ENCODE data around the gene NPNT. TPM values are rescaled to one million over a fixed set of nuclear protein-coding genes. Genes with fewer than 3 reads are reported as not detected.

NPNT gene
- total RNA-seq, 4 donors from 2014 or later, result 43.2 to 87.0 (median 59.4) TPM

DNA sequence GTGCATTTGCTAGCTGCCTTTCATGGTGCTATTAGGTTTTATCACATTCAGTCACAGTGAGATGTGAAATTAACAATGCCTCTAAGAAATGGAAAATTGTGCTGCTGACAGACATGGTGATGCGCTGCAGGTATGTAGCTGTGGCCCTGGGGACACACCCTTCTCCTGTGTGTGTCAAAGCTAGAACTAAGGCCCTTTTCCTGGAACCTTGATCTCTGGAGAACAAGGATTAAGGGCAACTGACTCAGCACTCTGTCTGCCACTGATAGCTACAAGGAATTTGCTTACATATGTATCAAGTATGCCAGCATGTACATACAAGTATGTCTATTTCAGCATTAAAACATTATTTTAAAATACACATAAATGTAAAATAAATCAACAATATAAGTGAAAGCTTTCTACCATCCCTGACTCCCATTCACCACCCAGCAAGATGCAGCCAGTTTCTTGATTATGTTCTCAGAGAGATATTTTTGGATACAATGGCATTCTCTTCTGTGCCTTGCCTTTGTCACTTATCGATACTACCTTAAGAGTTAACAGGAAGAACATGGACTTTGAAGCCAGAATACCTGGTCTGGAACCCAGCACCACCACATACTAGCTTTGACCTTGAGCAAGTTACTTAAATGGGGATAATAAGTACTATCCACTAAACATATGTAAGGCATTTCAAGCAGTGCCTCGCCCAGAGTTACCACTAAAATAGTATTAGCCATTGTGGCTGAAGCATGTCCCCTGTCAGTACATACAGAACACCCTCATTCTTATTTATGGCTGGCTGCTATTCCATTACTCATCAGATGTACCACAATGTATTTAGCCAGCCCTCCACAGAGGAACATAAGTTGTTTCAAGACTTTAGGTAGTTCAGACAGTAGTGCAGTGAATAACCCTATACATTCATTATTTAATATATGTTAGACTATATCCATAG lies 68.5 kb downstream of the NPNT start:
- Histone ChIP-seq H3K4me1 (peaks cover 7 to 15% (median 13%) of the 10 kb centered on the region in 4 donors), H3K36me3 (no peaks in the 10 kb centered on the region), H3K27ac (replicated peaks in 1 of 4) (no peak overlapping the region), H3K4me3 (no peak overlapping the region), H3K27me3 (no peaks in the 10 kb centered on the region), H3K9me3 (no peaks in the 10 kb centered on the region)
- WGBS, result 91% methylated on average over 3 of the region's 3 CpGs
- no peak for TF ChIP-seq EP300 (IDR thresholded peaks at IDR 0.05)
- TF ChIP-seq POLR2AphosphoS5 (IDR thresholded peaks at IDR 0.05), result no peak
- TF ChIP-seq POLR2A (IDR thresholded peaks at IDR 0.05; ENCODE audit: low read depth), result no peak
- TF ChIP-seq, protein P1, sequence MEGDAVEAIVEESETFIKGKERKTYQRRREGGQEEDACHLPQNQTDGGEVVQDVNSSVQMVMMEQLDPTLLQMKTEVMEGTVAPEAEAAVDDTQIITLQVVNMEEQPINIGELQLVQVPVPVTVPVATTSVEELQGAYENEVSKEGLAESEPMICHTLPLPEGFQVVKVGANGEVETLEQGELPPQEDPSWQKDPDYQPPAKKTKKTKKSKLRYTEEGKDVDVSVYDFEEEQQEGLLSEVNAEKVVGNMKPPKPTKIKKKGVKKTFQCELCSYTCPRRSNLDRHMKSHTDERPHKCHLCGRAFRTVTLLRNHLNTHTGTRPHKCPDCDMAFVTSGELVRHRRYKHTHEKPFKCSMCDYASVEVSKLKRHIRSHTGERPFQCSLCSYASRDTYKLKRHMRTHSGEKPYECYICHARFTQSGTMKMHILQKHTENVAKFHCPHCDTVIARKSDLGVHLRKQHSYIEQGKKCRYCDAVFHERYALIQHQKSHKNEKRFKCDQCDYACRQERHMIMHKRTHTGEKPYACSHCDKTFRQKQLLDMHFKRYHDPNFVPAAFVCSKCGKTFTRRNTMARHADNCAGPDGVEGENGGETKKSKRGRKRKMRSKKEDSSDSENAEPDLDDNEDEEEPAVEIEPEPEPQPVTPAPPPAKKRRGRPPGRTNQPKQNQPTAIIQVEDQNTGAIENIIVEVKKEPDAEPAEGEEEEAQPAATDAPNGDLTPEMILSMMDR (IDR thresholded peaks at IDR 0.05), result no peak
- intact Hi-C loops (cut with DNase I), result no loop called here
- no peak for DNase-seq (ENCODE audit: extremely low spot score)

DNA sequence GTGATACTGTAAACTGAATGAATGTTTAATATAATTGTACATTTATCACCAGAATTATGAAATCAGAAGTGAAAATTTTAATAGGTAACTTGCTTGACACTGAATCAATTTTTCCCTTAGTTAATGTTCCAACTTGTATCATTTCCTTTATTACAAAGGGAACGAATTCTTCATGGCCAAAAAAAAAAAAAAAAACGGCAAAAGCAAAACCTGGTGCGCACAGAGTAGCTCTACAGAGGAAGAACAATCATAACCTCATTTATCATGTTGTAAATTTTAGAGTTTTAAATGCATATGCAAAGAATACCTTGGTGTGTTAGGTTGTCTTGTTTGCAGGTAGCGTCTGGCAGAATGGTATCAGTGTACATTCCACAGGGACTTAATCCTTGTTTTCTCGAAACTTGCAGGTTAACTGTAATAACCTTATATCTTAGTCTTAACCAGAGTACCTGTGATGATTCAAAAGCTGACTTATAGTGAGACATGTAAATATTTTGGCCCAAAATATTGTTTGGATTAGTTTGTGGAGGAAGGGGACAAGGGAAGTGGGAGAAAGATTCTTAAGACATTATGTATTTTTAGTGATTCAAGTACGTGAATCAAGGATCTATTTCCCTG lies 70.0 kb downstream of the NPNT start:
- intact Hi-C loops (cut with DNase I), result no loop called here
- TF ChIP-seq EP300 (IDR thresholded peaks at IDR 0.05), result no peak
- TF ChIP-seq, protein P1 (IDR thresholded peaks at IDR 0.05), result no peak
- H3K4me3 ChIP-seq, result no peak overlapping the region
- 72% methylated on average over 6 of the region's 6 CpGs for WGBS
- H3K36me3 ChIP-seq, result no peaks in the 10 kb centered on the region
- H3K9me3 ChIP-seq, result no peaks in the 10 kb centered on the region
- peaks cover 7 to 15% (median 13%) of the 10 kb centered on the region in 4 donors for H3K4me1 ChIP-seq
- no peaks in the 10 kb centered on the region for H3K27me3 ChIP-seq
- DNase-seq (ENCODE audit: extremely low spot score), result no peak
- no peak overlapping the region for H3K27ac ChIP-seq (replicated peaks in 1 of 4)

DNA sequence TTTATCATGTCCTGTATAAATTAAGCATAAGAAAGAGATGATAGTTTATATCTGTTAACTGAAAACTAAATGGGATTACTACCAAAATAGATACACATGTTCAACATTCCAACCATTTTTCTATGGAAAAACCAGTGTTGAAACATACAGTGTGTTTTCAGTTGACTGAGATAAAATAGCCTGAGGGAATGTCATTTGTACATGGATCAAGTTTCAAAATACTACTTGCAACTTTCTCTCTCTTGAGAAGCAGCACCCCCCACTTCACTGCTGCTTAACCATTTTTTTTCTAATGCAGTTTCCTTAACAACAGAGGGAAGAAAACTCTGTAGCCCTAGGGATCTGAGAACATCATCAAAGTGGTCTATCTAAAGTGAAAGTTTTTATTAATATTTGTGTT lies 70.8 kb downstream of the NPNT start:
- no peak for DNase-seq (ENCODE audit: extremely low spot score)
- no peaks in the 10 kb centered on the region for H3K9me3 ChIP-seq
- peaks cover 7 to 15% (median 13%) of the 10 kb centered on the region in 4 donors for H3K4me1 ChIP-seq
- H3K27ac ChIP-seq (replicated peaks in 1 of 4), result no peak overlapping the region
- TF ChIP-seq POLR2AphosphoS5 (IDR thresholded peaks at IDR 0.05) (no peak), POLR2A (IDR thresholded peaks at IDR 0.05; ENCODE audit: low read depth) (no peak), EP300 (IDR thresholded peaks at IDR 0.05) (no peak)
- TF ChIP-seq, protein P1 (IDR thresholded peaks at IDR 0.05), result no peak
- intact Hi-C loops (cut with DNase I), result no loop called here
- no peaks in the 10 kb centered on the region for H3K36me3 ChIP-seq
- no peaks in the 10 kb centered on the region for H3K27me3 ChIP-seq
- no peak overlapping the region for H3K4me3 ChIP-seq

DNA sequence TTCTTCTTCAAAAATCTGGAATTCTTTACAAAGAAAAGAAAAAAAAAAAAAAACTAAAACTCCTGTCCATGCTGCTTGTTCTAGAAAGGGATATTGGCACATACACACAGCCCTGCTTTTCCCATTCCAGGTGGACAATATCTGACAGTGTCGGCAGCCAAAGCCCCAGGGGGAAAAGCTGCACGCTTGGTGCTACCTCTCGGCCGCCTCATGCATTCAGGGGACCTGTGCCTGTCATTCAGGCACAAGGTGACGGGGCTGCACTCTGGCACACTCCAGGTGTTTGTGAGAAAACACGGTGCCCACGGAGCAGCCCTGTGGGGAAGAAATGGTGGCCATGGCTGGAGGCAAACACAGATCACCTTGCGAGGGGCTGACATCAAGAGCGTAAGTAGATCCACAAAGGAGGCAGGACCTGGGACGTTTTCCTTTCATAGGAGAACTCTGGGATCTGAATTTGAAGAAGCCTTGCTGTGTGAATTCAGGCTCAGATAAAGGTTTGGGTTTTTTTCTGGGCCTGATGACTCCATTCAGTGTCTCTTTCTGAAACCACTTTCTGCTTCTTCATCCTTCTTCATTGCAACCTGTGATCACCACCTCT lies 71.9 kb downstream of the NPNT start:
- no peak for DNase-seq (ENCODE audit: extremely low spot score)
- H3K27ac ChIP-seq (replicated peaks in 1 of 4), result no peak overlapping the region
- intact Hi-C loops (cut with DNase I), result no loop called here
- WGBS, result 78% methylated on average over 10 of the region's 10 CpGs
- H3K4me3 ChIP-seq, result no peak overlapping the region
- H3K27me3 ChIP-seq, result no peaks in the 10 kb centered on the region
- H3K9me3 ChIP-seq, result no peaks in the 10 kb centered on the region
- TF ChIP-seq EP300 (IDR thresholded peaks at IDR 0.05) (no peak), POLR2A (IDR thresholded peaks at IDR 0.05; ENCODE audit: low read depth) (no peak)
- TF ChIP-seq, protein P1 (IDR thresholded peaks at IDR 0.05), result no peak
- peaks cover 7 to 15% (median 13%) of the 10 kb centered on the region in 4 donors for H3K4me1 ChIP-seq
- no peaks in the 10 kb centered on the region for H3K36me3 ChIP-seq
